GM18511 (cell line): ENCODE data around the gene ST3GAL4.
"Not testable (repeated sequence)": the region's sequence is repeated elsewhere in the genome, so short reads cannot be mapped to it uniquely, and the experiment has no call there.

Source experiments
- ATAC-seq: cut with Tn5 transposase; IDR thresholded peaks from one replicate; pipeline ENCODE4 v1.9.1; 2021; ENCODE audit warnings: mild to moderate bottlenecking, moderate library complexity; ENCODE audit not compliant: unreplicated experiment

Gene ST3GAL4

GRCh38 chr11:126383339-126384335, 28.2 kb downstream of the ST3GAL4 start:
- ATAC-seq: no peak

GRCh38 chr11:126384449-126385070, 29.1 kb downstream of the ST3GAL4 start:
- ATAC-seq: no peak

- ATAC-seq: no peak
Measured at GRCh38 chr11:126385991-126386728, 30.7 kb downstream of the ST3GAL4 start.

GRCh38 chr11:126386729-126387071, 31.2 kb downstream of the ST3GAL4 start:
- not testable (repeated sequence) for ATAC-seq

GRCh38 chr11:126387857-126388256, 32.4 kb downstream of the ST3GAL4 start:
- ATAC-seq: no peak

- ATAC-seq: no peak
Measured at GRCh38 chr11:126390272-126390867, 34.9 kb downstream of the ST3GAL4 start.

GRCh38 chr11:126391286-126391954, 35.9 kb downstream of the ST3GAL4 start:
- no peak for ATAC-seq

- peak; percentile 77 for ATAC-seq
Measured at GRCh38 chr11:126391970-126392632, 36.6 kb downstream of the ST3GAL4 start.

- peak; percentile 26 for ATAC-seq
Measured at GRCh38 chr11:126392633-126393013, 37.1 kb downstream of the ST3GAL4 start.

- ATAC-seq: no peak
Measured at GRCh38 chr11:126393143-126393542, 37.7 kb downstream of the ST3GAL4 start.

- no peak for ATAC-seq
Measured at GRCh38 chr11:126394036-126394435, 38.5 kb downstream of the ST3GAL4 start.

GRCh38 chr11:126394634-126395072, 39.2 kb downstream of the ST3GAL4 start:
- ATAC-seq: not testable (repeated sequence)

GRCh38 chr11:126395784-126396183, 40.3 kb downstream of the ST3GAL4 start:
- not testable (repeated sequence) for ATAC-seq

- ATAC-seq: not testable (repeated sequence)
Measured at GRCh38 chr11:126396266-126396665, 40.8 kb downstream of the ST3GAL4 start.

GRCh38 chr11:126396965-126397364, 41.5 kb downstream of the ST3GAL4 start:
- no peak for ATAC-seq

- no peak for ATAC-seq
Measured at GRCh38 chr11:126398296-126398695, 42.8 kb downstream of the ST3GAL4 start.

- no peak for ATAC-seq
Measured at GRCh38 chr11:126398721-126399120, 43.2 kb downstream of the ST3GAL4 start.

GRCh38 chr11:126400019-126400418, 44.5 kb downstream of the ST3GAL4 start:
- ATAC-seq: no peak

GRCh38 chr11:126400479-126400878, 45.0 kb downstream of the ST3GAL4 start:
- no peak for ATAC-seq
